Stomach (tissue), 4 donors: ENCODE data around the gene TAF1B.

ENCODE experiments used
- EP300 ChIP-seq: sonication (generic); formaldehyde crosslinking; IDR thresholded peaks from one replicate; pipeline ENCODE4 v1.6.1; 2017; ENCODE audit warnings: antibody characterized with exemption
- POLR2A ChIP-seq, 4 donors: fragments of 450-650 bp; IDR thresholded peaks; one replicate each; pipeline ENCODE4 v1.6.1; 2016; ENCODE audit warnings: antibody characterized with exemption in 4 of 4, control low read depth in 2 of 4, mild to moderate bottlenecking in 1 of 4, moderate library complexity in 1 of 4
- TF ChIP-seq, protein P1 (sequence below), 7 experiments: fragments of 450-650 bp in 4 of 7; fragments of 200-600 bp in 3 of 7; sonication (generic) in 3 of 7; IDR thresholded peaks; one replicate each; pipeline ENCODE4 v1.5.1; 2016 to 2019; ENCODE audit warnings: antibody characterized with exemption in 7 of 7, control low read depth in 2 of 7, mild to moderate bottlenecking in 1 of 7

DNA sequence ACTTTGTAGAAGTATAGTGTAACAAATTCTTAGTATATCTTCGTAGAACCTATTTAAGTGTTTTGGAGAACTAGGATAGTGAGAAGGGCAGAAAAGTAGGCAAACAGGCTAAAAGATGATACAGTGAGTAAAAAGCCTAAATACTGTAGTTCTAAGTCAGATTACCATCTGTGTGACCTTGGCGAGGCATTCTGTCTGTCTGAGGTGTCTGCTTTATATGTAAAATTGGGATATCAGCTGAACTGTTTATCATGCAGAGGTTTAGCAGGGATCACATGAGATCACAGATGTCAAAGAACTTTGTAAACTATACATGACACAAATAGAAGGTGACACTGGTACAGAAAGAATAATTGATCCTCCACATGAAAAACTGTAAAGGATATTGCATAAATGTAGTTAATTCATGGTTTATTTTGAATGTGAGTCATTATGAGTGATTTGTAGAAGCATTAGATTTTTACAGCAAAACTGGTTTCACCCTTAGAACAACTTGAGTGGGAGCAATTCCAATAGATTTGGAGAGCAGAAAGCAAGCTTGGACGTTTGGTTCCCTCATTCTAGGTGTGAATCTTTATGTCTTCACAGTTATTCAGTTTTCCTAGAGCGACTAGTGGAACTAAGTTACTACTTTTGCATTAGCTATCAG lies 41.9 kb downstream of the TAF1B start:
- TF ChIP-seq, protein P1, sequence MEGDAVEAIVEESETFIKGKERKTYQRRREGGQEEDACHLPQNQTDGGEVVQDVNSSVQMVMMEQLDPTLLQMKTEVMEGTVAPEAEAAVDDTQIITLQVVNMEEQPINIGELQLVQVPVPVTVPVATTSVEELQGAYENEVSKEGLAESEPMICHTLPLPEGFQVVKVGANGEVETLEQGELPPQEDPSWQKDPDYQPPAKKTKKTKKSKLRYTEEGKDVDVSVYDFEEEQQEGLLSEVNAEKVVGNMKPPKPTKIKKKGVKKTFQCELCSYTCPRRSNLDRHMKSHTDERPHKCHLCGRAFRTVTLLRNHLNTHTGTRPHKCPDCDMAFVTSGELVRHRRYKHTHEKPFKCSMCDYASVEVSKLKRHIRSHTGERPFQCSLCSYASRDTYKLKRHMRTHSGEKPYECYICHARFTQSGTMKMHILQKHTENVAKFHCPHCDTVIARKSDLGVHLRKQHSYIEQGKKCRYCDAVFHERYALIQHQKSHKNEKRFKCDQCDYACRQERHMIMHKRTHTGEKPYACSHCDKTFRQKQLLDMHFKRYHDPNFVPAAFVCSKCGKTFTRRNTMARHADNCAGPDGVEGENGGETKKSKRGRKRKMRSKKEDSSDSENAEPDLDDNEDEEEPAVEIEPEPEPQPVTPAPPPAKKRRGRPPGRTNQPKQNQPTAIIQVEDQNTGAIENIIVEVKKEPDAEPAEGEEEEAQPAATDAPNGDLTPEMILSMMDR (IDR thresholded peaks at IDR 0.05), result no peak
- TF ChIP-seq POLR2A (IDR thresholded peaks at IDR 0.05), result no peak
- no peak for TF ChIP-seq EP300
